Measurements from ENCODE around the gene BCO1.
A peak's percentile ranks its signal among the peaks of the same experiment; 100 is the strongest.

BCO1 gene

GRCh38 chr16:81313701-81314602 lies 75.5 kb downstream of the BCO1 start:
- H3K4me3 ChIP-seq (ENCODE audit: low read depth, low read length) = peak overlapping the region; percentile 90
- DNase-seq (ENCODE audit: low read depth) = no peak

GRCh38 chr16:81314603-81315270 lies 76.2 kb downstream of the BCO1 start, which contains the start of gene GAN:
Gene GAN (plus strand): TSS chr16:81314962. CDS start chr16:81315114, 152 bp downstream.
- H3K4me3 ChIP-seq (ENCODE audit: low read depth, low read length) = peak within 1 kb of the TSS; percentile 90
- DNase-seq (ENCODE audit: low read depth) = peak; percentile 85

GRCh38 chr16:81315271-81316175 lies 77.0 kb downstream of the BCO1 start:
- DNase-seq (ENCODE audit: low read depth) = no peak
- H3K4me3 ChIP-seq (ENCODE audit: low read depth, low read length) = peak overlapping the region; percentile 90

- DNase-seq (ENCODE audit: low read depth) = no peak
Observed at GRCh38 chr16:81316176-81316496, 77.6 kb downstream of the BCO1 start.

GRCh38 chr16:81318711-81319110 lies 80.2 kb downstream of the BCO1 start:
- DNase-seq (ENCODE audit: low read depth) = no peak
- H3K4me3 ChIP-seq (ENCODE audit: low read depth, low read length) = no peak overlapping the region

More at GRCh38 chr16:81316176-81316496, 77.6 kb downstream of the BCO1 start:
- peak overlapping the region; percentile 90 for H3K4me3 ChIP-seq (ENCODE audit: low read depth, low read length)

- no peak for DNase-seq (ENCODE audit: low read depth)
- H3K4me3 ChIP-seq (ENCODE audit: low read depth, low read length) = no peak overlapping the region
Observed at GRCh38 chr16:81319221-81319912, 80.9 kb downstream of the BCO1 start.

GRCh38 chr16:81321039-81321438 lies 82.5 kb downstream of the BCO1 start:
- no peak overlapping the region for H3K4me3 ChIP-seq (ENCODE audit: low read depth, low read length)
- no peak for DNase-seq (ENCODE audit: low read depth)

GRCh38 chr16:81321536-81321935 lies 83.0 kb downstream of the BCO1 start:
- no peak for DNase-seq (ENCODE audit: low read depth)
- no peak overlapping the region for H3K4me3 ChIP-seq (ENCODE audit: low read depth, low read length)

- no peak for DNase-seq (ENCODE audit: low read depth)
Observed at GRCh38 chr16:81324808-81325207, 86.3 kb downstream of the BCO1 start.

GRCh38 chr16:81327011-81327410 lies 88.5 kb downstream of the BCO1 start:
- no peak overlapping the region for H3K4me3 ChIP-seq (ENCODE audit: low read depth, low read length)

More at GRCh38 chr16:81324808-81325207, 86.3 kb downstream of the BCO1 start:
- H3K4me3 ChIP-seq (ENCODE audit: low read depth, low read length) = no peak overlapping the region

GRCh38 chr16:81327447-81328196 lies 89.1 kb downstream of the BCO1 start:
- no peak for DNase-seq (ENCODE audit: low read depth)
- no peak overlapping the region for H3K4me3 ChIP-seq (ENCODE audit: low read depth, low read length)

More at GRCh38 chr16:81327011-81327410, 88.5 kb downstream of the BCO1 start:
- DNase-seq (ENCODE audit: low read depth) = no peak

GRCh38 chr16:81329947-81330346 lies 91.5 kb downstream of the BCO1 start:
- DNase-seq (ENCODE audit: low read depth) = no peak

GRCh38 chr16:81333356-81333755 lies 94.9 kb downstream of the BCO1 start:
- no peak for DNase-seq (ENCODE audit: low read depth)
- H3K4me3 ChIP-seq (ENCODE audit: low read depth, low read length) = no peak overlapping the region

More at GRCh38 chr16:81329947-81330346, 91.5 kb downstream of the BCO1 start:
- H3K4me3 ChIP-seq (ENCODE audit: low read depth, low read length) = no peak overlapping the region

GRCh38 chr16:81335669-81336068 lies 97.2 kb downstream of the BCO1 start:
- no peak overlapping the region for H3K4me3 ChIP-seq (ENCODE audit: low read depth, low read length)
- no peak for DNase-seq (ENCODE audit: low read depth)

- no peak overlapping the region for H3K4me3 ChIP-seq (ENCODE audit: low read depth, low read length)
- DNase-seq (ENCODE audit: low read depth) = no peak
Observed at GRCh38 chr16:81337097-81337496, 98.6 kb downstream of the BCO1 start.
